GM15510 (cell line): ENCODE measurements around the gene NUDT3.

ENCODE experiments used
- POLR2A ChIP-seq: IDR thresholded peaks from 3 replicates; pipeline ENCODE4 v1.6.1; 2011; ENCODE audit warnings: borderline replicate concordance; ENCODE audit not compliant: insufficient read length; ENCODE audit errors: extremely low read depth

Gene NUDT3

GRCh38 chr6:34383656-34384320 lies 8.7 kb downstream of the NUDT3 start:
- TF ChIP-seq POLR2A: no peak

GRCh38 chr6:34383161-34383631 lies 9.3 kb downstream of the NUDT3 start:
- no peak for TF ChIP-seq POLR2A

GRCh38 chr6:34381081-34381480 lies 11.4 kb downstream of the NUDT3 start:
- no peak for TF ChIP-seq POLR2A

- TF ChIP-seq POLR2A: no peak
Measured at GRCh38 chr6:34378470-34378869, 14.0 kb downstream of the NUDT3 start.

GRCh38 chr6:34377984-34378383 lies 14.5 kb downstream of the NUDT3 start:
- no peak for TF ChIP-seq POLR2A

GRCh38 chr6:34375833-34376232 lies 16.6 kb downstream of the NUDT3 start:
- TF ChIP-seq POLR2A: no peak

- no peak for TF ChIP-seq POLR2A
Measured at GRCh38 chr6:34374508-34374907, 18.0 kb downstream of the NUDT3 start.

GRCh38 chr6:34374069-34374468 lies 18.4 kb downstream of the NUDT3 start:
- no peak for TF ChIP-seq POLR2A

GRCh38 chr6:34373511-34373910 lies 19.0 kb downstream of the NUDT3 start:
- TF ChIP-seq POLR2A: no peak

- no peak for TF ChIP-seq POLR2A
Measured at GRCh38 chr6:34370361-34370760, 22.1 kb downstream of the NUDT3 start.

GRCh38 chr6:34369385-34369784 lies 23.1 kb downstream of the NUDT3 start:
- TF ChIP-seq POLR2A: no peak

GRCh38 chr6:34366639-34366921 lies 25.9 kb downstream of the NUDT3 start:
- no peak for TF ChIP-seq POLR2A

- TF ChIP-seq POLR2A: no peak
Measured at GRCh38 chr6:34362909-34363680, 29.4 kb downstream of the NUDT3 start.

GRCh38 chr6:34362176-34362575 lies 30.3 kb downstream of the NUDT3 start:
- TF ChIP-seq POLR2A: no peak

- TF ChIP-seq POLR2A: no peak
Measured at GRCh38 chr6:34360556-34360955, 31.9 kb downstream of the NUDT3 start.
